HepG2 (cell line): ENCODE results near the gene AATF. TPM values are rescaled to one million over a fixed set of nuclear protein-coding genes. Genes with fewer than 3 reads are reported as not detected.

ENCODE experiments used
- ATF4 ChIP-seq, 2 experiments: fragments of 450-650 bp in 1 of 2; sonication (generic) in 1 of 2; formaldehyde crosslinking; IDR thresholded peaks; 2 replicates each; pipeline versions ENCODE4 v1.5.0 to v1.8.0; 2020 to 2022; ENCODE audit warnings: mild to moderate bottlenecking in 1 of 2, missing genetic modification reagents in 1 of 2
- FOXA1 ChIP-seq, 2 experiments: fragments of 450-650 bp in 1 of 2; sonication (generic) in 1 of 2; formaldehyde crosslinking in 1 of 2; IDR thresholded peaks; 2 replicates each; pipeline versions ENCODE4 v1.4.0 to v1.6.1; 2016 to 2020; ENCODE audit warnings: missing genetic modification reagents in 1 of 2
- FOXA3 ChIP-seq: IDR thresholded peaks from 2 replicates; pipeline ENCODE4 v1.6.1; 2016; ENCODE audit warnings: missing genetic modification reagents, missing compliant biosample characterization
- JARID2 ChIP-seq: sonication (generic); formaldehyde crosslinking; IDR thresholded peaks from 2 replicates; pipeline ENCODE4 v1.8.1; 2023; ENCODE audit warnings: missing genetic modification reagents, inconsistent platforms; ENCODE audit not compliant: insufficient replicate concordance
- KLF12 ChIP-seq: sonication (generic); formaldehyde crosslinking; IDR thresholded peaks from 2 replicates; pipeline ENCODE4 v1.4.0; 2020; ENCODE audit warnings: missing genetic modification reagents, borderline replicate concordance
- MAFK ChIP-seq, 2 experiments: IDR thresholded peaks in 1 of 2; conservative IDR thresholded peaks in 1 of 2; 2 replicates each; pipeline ENCODE4 v1.6.1; 2011; ENCODE audit warnings: improper control_type of control experiment in 2 of 2, low read length in 2 of 2
- MXD3 ChIP-seq: IDR thresholded peaks from 2 replicates; pipeline ENCODE4 v1.6.1; 2016; ENCODE audit warnings: mild to moderate bottlenecking, missing biosample characterization, missing genetic modification reagents
- NFE2 ChIP-seq: sonication (generic); formaldehyde crosslinking; IDR thresholded peaks from 2 replicates; pipeline ENCODE4 v1.4.0; 2020; ENCODE audit warnings: missing genetic modification reagents
- PLRG1 ChIP-seq: fragments of 450-650 bp; conservative IDR thresholded peaks from 2 replicates; pipeline ENCODE4 v1.6.1; 2016
- POLR2G ChIP-seq: fragments of 200-400 bp; formaldehyde crosslinking; IDR thresholded peaks from 2 replicates; pipeline ENCODE4 v1.6.1; 2018; ENCODE audit warnings: mild to moderate bottlenecking, low read depth, low read length, moderate library complexity
- SALL1 ChIP-seq: sonication (generic); formaldehyde crosslinking; IDR thresholded peaks from 2 replicates; pipeline ENCODE4 v1.8.0; 2022; ENCODE audit warnings: mild to moderate bottlenecking, missing genetic modification reagents
- SRY ChIP-seq: sonication (generic); formaldehyde crosslinking; IDR thresholded peaks from 2 replicates; pipeline ENCODE4 v1.8.0; 2022; ENCODE audit warnings: mild to moderate bottlenecking, missing genetic modification reagents
- THAP9 ChIP-seq: sonication (generic); formaldehyde crosslinking; IDR thresholded peaks from 2 replicates; pipeline ENCODE4; 2020; ENCODE audit warnings: missing genetic modification reagents, mild to moderate bottlenecking, borderline replicate concordance
- ZKSCAN5 ChIP-seq: sonication (generic); formaldehyde crosslinking; IDR thresholded peaks from 2 replicates; pipeline ENCODE4 v1.5.1; 2020; ENCODE audit warnings: mild to moderate bottlenecking, missing genetic modification reagents
- ZNF350 ChIP-seq: sonication (generic); formaldehyde crosslinking; IDR thresholded peaks from 2 replicates; pipeline ENCODE4 v1.4.0; 2020; ENCODE audit warnings: mild to moderate bottlenecking, low read depth, missing genetic modification reagents, borderline replicate concordance
- ZNF512 ChIP-seq: sonication (generic); formaldehyde crosslinking; IDR thresholded peaks from 2 replicates; pipeline ENCODE4 v1.4.0; 2020; ENCODE audit warnings: mild to moderate bottlenecking, missing genetic modification reagents
- polyA plus RNA-seq, 8 experiments: library from polyadenylated mRNA; depleted of rRNA in 3 of 8; stranded (reverse) in 7 of 8; unstranded in 1 of 8; fragments of >200 nt; fragmentation: Illumina TruSeq in 4 of 8; extraction: Trizol in 4 of 8; gene quantifications; 2 replicates each; pipeline versions ENCODE4 v1.2.1 to v1.2.3, GENCODE V29; 2011 to 2016; ENCODE audit warnings: low read depth in 4 of 8, missing spikeins in 1 of 8, mixed read lengths in 1 of 8; ENCODE audit not compliant: insufficient read depth in 1 of 8
- total RNA-seq, 5 experiments: library from RNA; depleted of rRNA; stranded (reverse); fragments of >200 nt; fragmentation: Illumina TruSeq; extraction: Trizol; gene quantifications; 2 replicates each; pipeline ENCODE4 v1.2.3, GENCODE V29; 2016; ENCODE audit warnings: low read depth in 1 of 5
- TF ChIP-seq, protein P1 (sequence below): sonication (generic); formaldehyde crosslinking; conservative IDR thresholded peaks from 2 replicates; pipeline ENCODE4 v1.4.0; 2020; ENCODE audit warnings: mild to moderate bottlenecking, missing genetic modification reagents, moderate library complexity
- TF ChIP-seq, protein P2 (sequence below): IDR thresholded peaks from 2 replicates; pipeline ENCODE4 v1.6.1; 2016

The AATF gene
- total and polyA plus RNA-seq, 2 of the 13 experiments (the other 11 are each of a cell fraction or from before 2014, with no cell fraction given): 9.1 to 53.3 TPM

GRCh38 chr17:37067555-37068111 is 118.9 kb downstream of the AATF start (continued):
- TF ChIP-seq, protein P1, sequence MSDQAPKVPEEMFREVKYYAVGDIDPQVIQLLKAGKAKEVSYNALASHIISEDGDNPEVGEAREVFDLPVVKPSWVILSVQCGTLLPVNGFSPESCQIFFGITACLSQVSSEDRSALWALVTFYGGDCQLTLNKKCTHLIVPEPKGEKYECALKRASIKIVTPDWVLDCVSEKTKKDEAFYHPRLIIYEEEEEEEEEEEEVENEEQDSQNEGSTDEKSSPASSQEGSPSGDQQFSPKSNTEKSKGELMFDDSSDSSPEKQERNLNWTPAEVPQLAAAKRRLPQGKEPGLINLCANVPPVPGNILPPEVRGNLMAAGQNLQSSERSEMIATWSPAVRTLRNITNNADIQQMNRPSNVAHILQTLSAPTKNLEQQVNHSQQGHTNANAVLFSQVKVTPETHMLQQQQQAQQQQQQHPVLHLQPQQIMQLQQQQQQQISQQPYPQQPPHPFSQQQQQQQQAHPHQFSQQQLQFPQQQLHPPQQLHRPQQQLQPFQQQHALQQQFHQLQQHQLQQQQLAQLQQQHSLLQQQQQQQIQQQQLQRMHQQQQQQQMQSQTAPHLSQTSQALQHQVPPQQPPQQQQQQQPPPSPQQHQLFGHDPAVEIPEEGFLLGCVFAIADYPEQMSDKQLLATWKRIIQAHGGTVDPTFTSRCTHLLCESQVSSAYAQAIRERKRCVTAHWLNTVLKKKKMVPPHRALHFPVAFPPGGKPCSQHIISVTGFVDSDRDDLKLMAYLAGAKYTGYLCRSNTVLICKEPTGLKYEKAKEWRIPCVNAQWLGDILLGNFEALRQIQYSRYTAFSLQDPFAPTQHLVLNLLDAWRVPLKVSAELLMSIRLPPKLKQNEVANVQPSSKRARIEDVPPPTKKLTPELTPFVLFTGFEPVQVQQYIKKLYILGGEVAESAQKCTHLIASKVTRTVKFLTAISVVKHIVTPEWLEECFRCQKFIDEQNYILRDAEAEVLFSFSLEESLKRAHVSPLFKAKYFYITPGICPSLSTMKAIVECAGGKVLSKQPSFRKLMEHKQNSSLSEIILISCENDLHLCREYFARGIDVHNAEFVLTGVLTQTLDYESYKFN (CRISPR knock-in tag): peak; percentile 30; the same call in 1 of the 2 replicates
- TF ChIP-seq POLR2G (no peak), PLRG1 (no peak), SALL1 (CRISPR knock-in tag) (peak; percentile 54; the same call in 1 of the 2 replicates), MAFK (conservative IDR thresholded peaks at IDR 0.05 in 1 of 2, IDR thresholded peaks at IDR 0.05 in 1 of 2; ENCODE audit: low read length in 2 of 2) (peak; percentile 61 to 70), NFE2 (peak; percentile 78; the same call in 1 of the 2 replicates), JARID2 (CRISPR knock-in tag) (no peak), FOXA3 (CRISPR knock-in tag) (peak; percentile 88), KLF12 (peak; percentile 49; the same call in 1 of the 2 replicates), SRY (CRISPR knock-in tag) (no peak), ZNF512 (CRISPR knock-in tag) (no peak), THAP9 (CRISPR knock-in tag) (0 out of 2 replicates have a peak, but pooled peaks have one; percentile 34), ATF4 (CRISPR knock-in tag; IDR thresholded peaks at IDR 0.05) (peak in 1 of 2 experiments; percentile 76; a peak in 2 of 4 replicates), ZNF350 (CRISPR knock-in tag) (peak; percentile 54; the same call in 1 of the 2 replicates), FOXA1 (IDR thresholded peaks at IDR 0.05) (no peak), FOXA1 (CRISPR knock-in tag; IDR thresholded peaks at IDR 0.05) (peak; percentile 68), ZKSCAN5 (CRISPR knock-in tag) (no peak), MXD3 (CRISPR knock-in tag) (peak; percentile 41; the same call in 1 of the 2 replicates)
- TF ChIP-seq, protein P2, sequence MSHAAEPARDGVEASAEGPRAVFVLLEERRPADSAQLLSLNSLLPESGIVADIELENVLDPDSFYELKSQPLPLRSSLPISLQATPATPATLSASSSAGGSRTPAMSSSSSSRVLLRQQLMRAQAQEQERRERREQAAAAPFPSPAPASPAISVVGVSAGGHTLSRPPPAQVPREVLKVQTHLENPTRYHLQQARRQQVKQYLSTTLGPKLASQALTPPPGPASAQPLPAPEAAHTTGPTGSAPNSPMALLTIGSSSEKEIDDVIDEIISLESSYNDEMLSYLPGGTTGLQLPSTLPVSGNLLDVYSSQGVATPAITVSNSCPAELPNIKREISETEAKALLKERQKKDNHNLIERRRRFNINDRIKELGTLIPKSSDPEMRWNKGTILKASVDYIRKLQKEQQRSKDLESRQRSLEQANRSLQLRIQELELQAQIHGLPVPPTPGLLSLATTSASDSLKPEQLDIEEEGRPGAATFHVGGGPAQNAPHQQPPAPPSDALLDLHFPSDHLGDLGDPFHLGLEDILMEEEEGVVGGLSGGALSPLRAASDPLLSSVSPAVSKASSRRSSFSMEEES (CRISPR knock-in tag): no peak
